Activated naive CD4-positive, alpha-beta T cell treated with anti-CD3 and anti-CD28 coated beads, Interleukin-2, amount 10 ng/mL, durations not matched to agents 7 days and 5 days (primary cell): ENCODE measurements around the gene AIFM3.

Experiments
- CTCF ChIA-PET: fragments of 350-600 bp; sonication (Branson Sonifier 250); formaldehyde crosslinking; loops from one replicate; lab custom pipeline; 2021; ENCODE audit warnings: antibody characterized with exemption; lab: Charles Lee
- DNase-seq: peaks from one replicate; pipeline ENCODE4 v3.0.0-alpha.2; 2020
- H3K27ac Mint-ChIP-seq: one replicate; pipeline ENCODE4 v1.8.0; 2021; ENCODE audit warnings: mild to moderate bottlenecking, moderate library complexity, mixed read lengths
- H3K27me3 Mint-ChIP-seq: one replicate; pipeline ENCODE4 v1.8.0; 2021; ENCODE audit warnings: mild to moderate bottlenecking, mixed read lengths
- H3K36me3 Mint-ChIP-seq: one replicate; pipeline ENCODE4 v1.8.0; 2021; ENCODE audit warnings: mixed read lengths
- H3K4me1 Mint-ChIP-seq: one replicate; pipeline ENCODE4 v1.8.0; 2021; ENCODE audit warnings: mixed read lengths
- H3K4me3 Mint-ChIP-seq: one replicate; pipeline ENCODE4 v1.8.0; 2021; ENCODE audit warnings: mild to moderate bottlenecking, moderate library complexity, mixed read lengths
- H3K9me3 Mint-ChIP-seq: one replicate; pipeline ENCODE4 v1.8.0; 2021; ENCODE audit warnings: mixed read lengths

The AIFM3 gene

DNA sequence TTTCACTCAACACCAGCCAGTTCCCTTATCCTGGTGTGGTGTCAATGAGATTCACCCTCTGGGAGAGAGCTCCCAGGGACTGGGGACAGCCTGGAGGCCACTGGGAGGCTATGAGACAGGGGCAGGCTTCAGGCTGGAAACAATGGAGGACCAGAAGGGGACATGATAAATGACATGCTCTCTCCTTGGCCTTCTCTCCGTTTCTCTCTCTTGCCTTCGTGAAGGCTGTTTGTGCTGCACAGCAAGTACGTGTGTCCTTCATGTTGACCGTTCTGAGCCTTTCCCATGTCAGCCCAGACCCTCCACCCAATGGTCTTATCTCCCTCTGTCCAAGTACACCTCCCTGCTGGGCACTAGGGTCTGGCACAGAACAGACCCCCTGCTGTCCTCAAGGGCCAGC lies 13.5 kb downstream of the AIFM3 start:
- peaks cover 11% of the 10 kb centered on the region for H3K36me3 Mint-ChIP-seq
- peak overlapping the region; percentile 13 for H3K4me3 Mint-ChIP-seq
- H3K27me3 Mint-ChIP-seq = peaks cover 13% of the 10 kb centered on the region
- DNase-seq = no peak
- H3K27ac Mint-ChIP-seq = no peak overlapping the region
- peaks cover 12% of the 10 kb centered on the region for H3K9me3 Mint-ChIP-seq
- peaks cover 37% of the 10 kb centered on the region for H3K4me1 Mint-ChIP-seq
- CTCF ChIA-PET = no interaction called here

DNA sequence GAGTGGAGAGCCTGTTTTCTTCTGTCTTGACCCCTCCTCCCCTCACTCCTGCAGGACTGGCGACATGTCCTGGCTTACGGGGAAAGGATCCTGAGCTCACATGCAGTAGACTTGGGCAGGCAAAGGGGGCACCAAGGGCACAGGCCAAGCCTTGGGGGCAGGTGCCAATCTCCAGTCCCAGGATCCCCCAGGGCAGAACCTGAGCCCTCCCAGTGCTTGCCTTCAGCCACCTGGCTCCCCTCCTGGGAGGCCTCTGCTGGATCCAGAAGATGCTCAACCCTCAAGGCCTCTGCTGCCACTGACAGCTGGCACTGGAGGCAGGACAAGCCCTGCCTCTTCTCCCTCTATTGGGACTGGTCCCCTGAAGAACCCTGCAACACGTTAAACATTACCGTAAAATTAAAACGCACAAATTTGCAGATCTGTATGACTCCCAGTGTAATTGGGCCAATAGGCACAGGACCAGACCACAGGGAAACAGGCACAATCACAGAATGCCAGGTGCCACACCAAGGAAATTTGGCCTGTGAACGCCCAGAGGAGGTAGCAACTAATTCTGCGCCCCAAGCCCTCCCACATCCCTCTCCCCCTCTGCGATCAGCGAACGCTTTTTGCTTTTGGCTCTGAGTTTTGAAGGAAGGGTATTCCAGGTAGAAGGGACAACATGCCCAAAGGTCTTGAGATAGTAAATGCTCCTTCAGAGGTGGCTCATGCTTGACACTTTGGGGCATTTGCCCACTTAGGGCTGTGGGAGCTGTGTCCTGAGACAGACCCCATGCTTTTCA lies 14.1 kb downstream of the AIFM3 start:
- Mint-ChIP-seq H3K27me3 (peaks cover 7% of the 10 kb centered on the region), H3K4me3 (peak overlapping the region; percentile 85), H3K27ac (peak overlapping the region; percentile 89), H3K36me3 (peaks cover 11% of the 10 kb centered on the region), H3K9me3 (peaks cover 12% of the 10 kb centered on the region), H3K4me1 (peaks cover 37% of the 10 kb centered on the region)
- no peak for DNase-seq
- CTCF ChIA-PET = interaction anchor here (1.5 to 1.8 kb wide), 4 partner anchors 18 to 95 kb away, joined by 3 to 8 read pairs (median 4); partner anchors contain the start of gene LRRC74B

GRCh38 chr22:20981787-20982562 lies 14.9 kb downstream of the AIFM3 start, which contains the start of gene LZTR1:
Gene LZTR1 (plus strand): TSS chr22:20982297. CDS start chr22:20982372, 75 bp downstream.
- H3K9me3 Mint-ChIP-seq = peaks cover 12% of the 10 kb centered on the region
- peaks cover 6% of the 10 kb centered on the region for H3K27me3 Mint-ChIP-seq
- DNase-seq = peak; percentile 82
- H3K4me3 Mint-ChIP-seq = peak within 1 kb of the TSS; percentile 85
- CTCF ChIA-PET = interaction anchor here (1.0 to 1.8 kb wide), 5 partner anchors 18 to 96 kb away, joined by 3 to 8 read pairs (median 4); partner anchors contain the start of gene LRRC74B
- H3K36me3 Mint-ChIP-seq = peaks cover 14% of the 10 kb centered on the region
- H3K27ac Mint-ChIP-seq = peak within 1 kb of the TSS; percentile 89
- peaks cover 37% of the 10 kb centered on the region for H3K4me1 Mint-ChIP-seq

GRCh38 chr22:20982563-20982882 lies 15.5 kb downstream of the AIFM3 start:
- DNase-seq = peak; percentile 39
- Mint-ChIP-seq H3K4me3 (peak overlapping the region; percentile 85), H3K27me3 (peaks cover 2% of the 10 kb centered on the region), H3K36me3 (peaks cover 14% of the 10 kb centered on the region), H3K4me1 (peaks cover 37% of the 10 kb centered on the region), H3K9me3 (peaks cover 12% of the 10 kb centered on the region), H3K27ac (peak overlapping the region; percentile 80)
- CTCF ChIA-PET = interaction anchor here (1.0 to 1.8 kb wide), 5 partner anchors 18 to 97 kb away, joined by 3 to 8 read pairs (median 4); partner anchors contain the start of gene LRRC74B

DNA sequence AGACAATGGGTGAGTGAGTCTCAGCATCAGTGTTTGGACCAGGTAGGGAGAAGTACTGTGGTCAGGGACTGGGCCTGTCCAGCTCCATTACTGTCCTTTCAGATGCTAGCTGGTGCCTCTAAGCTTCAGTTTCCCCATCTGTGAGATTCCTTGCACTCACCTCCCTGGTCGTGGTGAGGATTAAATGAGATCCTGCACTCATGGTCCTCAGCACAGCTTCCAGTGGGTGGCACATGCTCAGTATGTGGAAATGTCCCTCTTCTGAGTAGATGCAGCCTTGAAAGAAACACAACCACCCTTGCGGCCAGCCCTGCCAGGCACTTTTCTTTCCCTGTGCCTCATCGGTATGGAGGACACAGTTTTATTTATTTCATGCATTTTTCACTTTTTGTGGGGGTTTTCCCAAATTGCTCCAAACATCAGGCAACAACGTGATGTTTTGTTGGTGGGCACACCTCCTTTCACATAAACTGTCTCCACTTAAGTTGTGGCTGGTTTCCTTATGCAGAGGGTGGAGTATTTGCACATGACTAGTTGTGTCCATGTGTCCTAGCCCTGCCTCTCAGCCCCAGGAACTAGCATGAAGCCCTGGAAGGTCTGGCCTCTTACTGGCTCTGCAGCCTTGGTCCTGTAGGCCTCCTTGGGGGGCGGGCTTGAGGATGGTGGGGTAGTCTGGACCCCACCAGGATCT lies 16.2 kb downstream of the AIFM3 start:
- H3K27ac Mint-ChIP-seq = peak overlapping the region; percentile 80
- H3K4me1 Mint-ChIP-seq = peaks cover 37% of the 10 kb centered on the region
- H3K4me3 Mint-ChIP-seq = peak overlapping the region; percentile 85
- DNase-seq = no peak
- H3K36me3 Mint-ChIP-seq = peaks cover 14% of the 10 kb centered on the region
- H3K9me3 Mint-ChIP-seq = peaks cover 9% of the 10 kb centered on the region
- CTCF ChIA-PET = no interaction called here
- no peaks in the 10 kb centered on the region for H3K27me3 Mint-ChIP-seq

DNA sequence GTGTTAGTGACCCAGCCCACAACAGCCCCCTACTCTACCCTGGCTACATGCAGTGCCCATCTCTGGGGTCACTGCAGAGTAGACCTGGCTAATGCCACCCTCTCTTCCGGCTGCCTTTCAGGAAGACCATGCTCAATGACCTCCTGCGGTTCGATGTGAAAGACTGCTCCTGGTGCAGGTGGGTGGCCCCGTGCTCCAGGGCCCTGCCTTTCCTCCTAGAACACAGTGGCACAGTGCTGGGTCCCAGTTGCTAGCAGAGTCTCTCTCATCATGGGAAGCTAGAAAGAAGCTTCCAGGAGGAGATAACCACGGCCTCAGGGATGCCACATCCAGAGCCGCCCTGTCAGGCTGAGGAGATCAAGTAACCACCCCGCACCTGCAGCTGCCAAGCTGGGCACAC lies 18.7 kb downstream of the AIFM3 start:
- peaks cover 27% of the 10 kb centered on the region for H3K4me1 Mint-ChIP-seq
- H3K27me3 Mint-ChIP-seq = no peaks in the 10 kb centered on the region
- CTCF ChIA-PET = interaction anchor here (1.7 kb wide), 1 partner anchor 15 kb away, joined by 4 read pairs; no protein-coding TSS in a partner anchor
- peaks cover 18% of the 10 kb centered on the region for H3K36me3 Mint-ChIP-seq
- H3K27ac Mint-ChIP-seq = no peak overlapping the region
- H3K4me3 Mint-ChIP-seq = no peak overlapping the region
- H3K9me3 Mint-ChIP-seq = no peaks in the 10 kb centered on the region
- DNase-seq = no peak

- Mint-ChIP-seq H3K9me3 (no peaks in the 10 kb centered on the region), H3K27ac (no peak overlapping the region), H3K36me3 (peaks cover 18% of the 10 kb centered on the region), H3K27me3 (no peaks in the 10 kb centered on the region), H3K4me1 (peaks cover 21% of the 10 kb centered on the region), H3K4me3 (no peak overlapping the region)
- CTCF ChIA-PET = interaction anchor here (1.7 kb wide), 1 partner anchor 15 kb away, joined by 4 read pairs; no protein-coding TSS in a partner anchor
- no peak for DNase-seq
Measured at GRCh38 chr22:20986365-20986764, 19.3 kb downstream of the AIFM3 start.

- no peak overlapping the region for H3K27ac Mint-ChIP-seq
- peaks cover 18% of the 10 kb centered on the region for H3K4me1 Mint-ChIP-seq
- peaks cover 18% of the 10 kb centered on the region for H3K36me3 Mint-ChIP-seq
- DNase-seq = no peak
- no peak overlapping the region for H3K4me3 Mint-ChIP-seq
- no peaks in the 10 kb centered on the region for H3K9me3 Mint-ChIP-seq
- CTCF ChIA-PET = interaction anchor here (1.7 kb wide), 1 partner anchor 14 kb away, joined by 4 read pairs; no protein-coding TSS in a partner anchor
- no peaks in the 10 kb centered on the region for H3K27me3 Mint-ChIP-seq
Measured at GRCh38 chr22:20987375-20987774, 20.3 kb downstream of the AIFM3 start.

- H3K36me3 Mint-ChIP-seq = peaks cover 18% of the 10 kb centered on the region
- peaks cover 7% of the 10 kb centered on the region for H3K4me1 Mint-ChIP-seq
- H3K27me3 Mint-ChIP-seq = no peaks in the 10 kb centered on the region
- H3K4me3 Mint-ChIP-seq = no peak overlapping the region
- no peaks in the 10 kb centered on the region for H3K9me3 Mint-ChIP-seq
- no peak for DNase-seq
- no peak overlapping the region for H3K27ac Mint-ChIP-seq
- CTCF ChIA-PET = no interaction called here
Measured at GRCh38 chr22:20988573-20989322, 21.7 kb downstream of the AIFM3 start.

GRCh38 chr22:20989323-20990138 lies 22.5 kb downstream of the AIFM3 start:
- Mint-ChIP-seq H3K27ac (no peak overlapping the region), H3K27me3 (no peaks in the 10 kb centered on the region), H3K4me1 (peaks cover 2% of the 10 kb centered on the region), H3K36me3 (peaks cover 10% of the 10 kb centered on the region), H3K9me3 (no peaks in the 10 kb centered on the region), H3K4me3 (no peak overlapping the region)
- CTCF ChIA-PET = no interaction called here
- no peak for DNase-seq

- Mint-ChIP-seq H3K4me1 (peaks cover 2% of the 10 kb centered on the region), H3K36me3 (peaks cover 15% of the 10 kb centered on the region), H3K27ac (peak overlapping the region; percentile 24), H3K9me3 (no peaks in the 10 kb centered on the region), H3K4me3 (no peak overlapping the region), H3K27me3 (no peaks in the 10 kb centered on the region)
- CTCF ChIA-PET = no interaction called here
- DNase-seq = no peak
Measured at GRCh38 chr22:20990184-20991180, 23.4 kb downstream of the AIFM3 start.
